ENCODE data around the gene ABCB10.

- TF ChIP-seq EP300 (IDR thresholded peaks at IDR 0.05) (no peak), ZNF302 (CRISPR knock-in tag; IDR thresholded peaks at IDR 0.05) (no peak)
These were observed 51.9 kb downstream of the ABCB10 start for GRCh38 chr1:229506633-229507032.

Data from A549 (cell line).